Esophagus muscularis mucosa (tissue), 3 donors: ENCODE results near the gene GGACT.

Experiments used
- CTCF ChIP-seq, 3 experiments: fragments of 200-600 bp in 2 of 3; fragments of 450-650 bp in 1 of 3; sonication (generic) in 2 of 3; IDR thresholded peaks; one replicate each; pipeline ENCODE4 v1.5.1; 2017 to 2019; ENCODE audit warnings: antibody characterized with exemption in 3 of 3, mild to moderate bottlenecking in 2 of 3, moderate library complexity in 1 of 3
- POLR2A ChIP-seq: fragments of 450-650 bp; IDR thresholded peaks from one replicate; pipeline ENCODE4 v1.6.1; 2017; ENCODE audit warnings: antibody characterized with exemption, moderate library complexity, mild to moderate bottlenecking, low read depth

GRCh38 chr13:100510208-100510957 lies 78.2 kb downstream of the GGACT start:
- TF ChIP-seq CTCF (IDR thresholded peaks at IDR 0.05) (no peak), POLR2A (no peak)
